Loucy (cell line): ENCODE results near the gene OTOP3.

Experiments used
- H2AFZ ChIP-seq: fragments of 200-600 bp; sonication (generic); 2 replicates; pipeline ENCODE4 v1.6.0; 2016; ENCODE audit warnings: antibody characterized with exemption, mild to moderate bottlenecking, low read length, moderate library complexity
- H3F3A ChIP-seq: fragments of 200-600 bp; 2 replicates; pipeline ENCODE4 v1.6.0; 2016; ENCODE audit warnings: antibody characterized with exemption, low read depth, mild to moderate bottlenecking
- H3K27me3 ChIP-seq: fragments of 200-600 bp; sonication (generic); 2 replicates; pipeline ENCODE4 v1.6.1; 2014; ENCODE audit warnings: low read length, mild to moderate bottlenecking; ENCODE audit not compliant: insufficient read depth, poor library complexity, severe bottlenecking
- H3K36me3 ChIP-seq: fragments of 200-600 bp; sonication (generic); 2 replicates; pipeline ENCODE4 v1.6.1; 2016; ENCODE audit warnings: low read length; ENCODE audit not compliant: insufficient read depth
- H3K4me1 ChIP-seq: fragments of 200-600 bp; sonication (generic); 2 replicates; pipeline ENCODE4 v1.5.1; 2014; ENCODE audit warnings: low read length, mild to moderate bottlenecking; ENCODE audit not compliant: insufficient read depth, poor library complexity, severe bottlenecking
- H3K4me2 ChIP-seq: fragments of 200-600 bp; sonication (generic); 2 replicates; pipeline ENCODE4 v1.6.0; 2014; ENCODE audit warnings: antibody characterized with exemption, low read length, low read depth, mild to moderate bottlenecking; ENCODE audit not compliant: poor library complexity, severe bottlenecking
- H3K4me3 ChIP-seq: fragments of 200-600 bp; sonication (generic); 2 replicates; pipeline ENCODE4 v1.5.1; 2014; ENCODE audit warnings: low read length, mild to moderate bottlenecking, mixed read lengths; ENCODE audit not compliant: poor library complexity, severe bottlenecking
- H3K79me2 ChIP-seq: fragments of 200-600 bp; sonication (generic); 2 replicates; pipeline ENCODE4 v1.6.1; 2014; ENCODE audit warnings: low read length; ENCODE audit not compliant: insufficient read depth
- H3K9ac ChIP-seq: fragments of 200-600 bp; sonication (generic); 2 replicates; pipeline ENCODE4 v1.6.0; 2014; ENCODE audit warnings: mild to moderate bottlenecking, low read depth, low read length, moderate library complexity; ENCODE audit not compliant: poor library complexity, severe bottlenecking
- H3K9me2 ChIP-seq: fragments of 200-600 bp; sonication (generic); replicated peaks from 2 replicates; pipeline ENCODE4 v1.6.1; 2016; ENCODE audit warnings: low read depth, low read length, mixed read lengths
- H3K9me3 ChIP-seq: fragments of 200-600 bp; sonication (generic); 2 replicates; pipeline ENCODE4 v1.6.1; 2014; ENCODE audit warnings: mild to moderate bottlenecking, antibody characterized with exemption, low read length, low read depth; ENCODE audit not compliant: insufficient read depth
- H4K20me1 ChIP-seq: fragments of 200-600 bp; sonication (generic); 2 replicates; pipeline ENCODE4 v1.6.0; 2014; ENCODE audit warnings: antibody characterized with exemption, low read length, mild to moderate bottlenecking; ENCODE audit not compliant: insufficient read depth, poor library complexity, severe bottlenecking
- CTCF ChIP-seq: fragments of 200-600 bp; sonication (generic); conservative IDR thresholded peaks from 2 replicates; pipeline ENCODE4 v1.5.1; 2014; ENCODE audit warnings: mild to moderate bottlenecking, antibody characterized with exemption, low read length
- EZH2phosphoT487 ChIP-seq: fragments of 200-600 bp; IDR thresholded peaks from 2 replicates; pipeline ENCODE4 v1.6.1; 2018; ENCODE audit warnings: antibody characterized with exemption, mild to moderate bottlenecking, moderate library complexity, borderline replicate concordance

The OTOP3 gene

GRCh38 chr17:74925242-74925641 is 10.5 kb upstream of the OTOP3 start:
- H3K4me1 ChIP-seq = no peaks in the 10 kb centered on the region
- H3K9me3 ChIP-seq = no peaks in the 10 kb centered on the region
- no peak for TF ChIP-seq CTCF
- no peak for TF ChIP-seq EZH2phosphoT487
- H3K36me3 ChIP-seq = no peaks in the 10 kb centered on the region
- no peaks in the 10 kb centered on the region for H4K20me1 ChIP-seq
- no peak overlapping the region for H3K9ac ChIP-seq
- no peaks in the 10 kb centered on the region for H3K27me3 ChIP-seq
- H3K4me2 ChIP-seq = no peak overlapping the region
- no peak overlapping the region for H3K4me3 ChIP-seq
- H3K79me2 ChIP-seq = no peaks in the 10 kb centered on the region
- H3K9me2 ChIP-seq = no peaks in the 10 kb centered on the region
- no peaks in the 10 kb centered on the region for H3F3A ChIP-seq
- H2AFZ ChIP-seq = no peak overlapping the region

DNA sequence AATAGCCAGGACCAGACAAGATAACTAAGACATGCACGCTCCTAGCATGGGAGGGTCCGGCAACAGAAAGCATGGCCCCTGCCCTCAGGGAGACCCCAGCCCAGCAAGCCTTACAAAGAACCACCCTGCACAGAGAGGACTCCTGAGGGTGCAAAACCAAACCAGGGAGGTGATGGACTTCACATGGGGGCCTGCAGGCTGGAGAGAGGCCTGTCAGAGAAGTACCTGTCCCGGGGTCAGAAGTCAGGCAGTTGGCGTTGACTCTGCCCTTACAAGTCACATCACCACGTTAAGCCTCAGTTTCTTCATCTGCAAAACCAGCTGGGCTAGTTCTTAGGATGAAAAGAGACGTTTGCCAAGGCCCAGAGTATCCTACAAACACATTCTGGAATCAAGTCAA is 6.9 kb upstream of the OTOP3 start:
- H3K79me2 ChIP-seq = no peaks in the 10 kb centered on the region
- H3K9ac ChIP-seq = no peak overlapping the region
- no peaks in the 10 kb centered on the region for H3K36me3 ChIP-seq
- no peak overlapping the region for H2AFZ ChIP-seq
- H3K27me3 ChIP-seq = no peaks in the 10 kb centered on the region
- H3K9me2 ChIP-seq = no peaks in the 10 kb centered on the region
- H3K4me1 ChIP-seq = no peaks in the 10 kb centered on the region
- H4K20me1 ChIP-seq = no peaks in the 10 kb centered on the region
- no peak overlapping the region for H3K4me3 ChIP-seq
- H3K9me3 ChIP-seq = no peaks in the 10 kb centered on the region
- TF ChIP-seq EZH2phosphoT487 (no peak), CTCF (no peak)
- no peaks in the 10 kb centered on the region for H3F3A ChIP-seq
- H3K4me2 ChIP-seq = no peak overlapping the region

DNA sequence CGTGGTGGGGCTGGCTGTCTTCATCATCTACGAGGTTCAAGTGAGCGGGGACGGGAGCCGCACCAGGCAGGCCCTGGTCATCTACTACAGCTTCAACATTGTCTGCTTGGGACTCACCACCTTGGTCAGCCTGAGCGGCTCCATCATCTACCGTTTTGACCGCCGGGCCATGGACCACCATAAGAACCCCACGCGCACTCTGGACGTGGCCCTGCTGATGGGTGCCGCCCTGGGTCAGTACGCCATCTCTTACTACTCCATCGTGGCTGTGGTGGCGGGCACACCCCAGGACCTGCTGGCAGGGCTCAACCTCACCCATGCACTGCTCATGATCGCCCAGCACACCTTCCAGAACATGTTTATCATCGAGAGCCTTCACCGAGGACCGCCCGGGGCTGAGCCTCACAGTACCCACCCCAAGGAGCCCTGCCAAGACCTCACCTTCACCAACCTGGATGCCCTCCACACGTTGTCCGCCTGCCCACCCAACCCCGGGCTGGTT is 5.1 kb upstream of the OTOP3 start:
- no peak overlapping the region for H3K4me2 ChIP-seq
- H3K9me3 ChIP-seq = no peaks in the 10 kb centered on the region
- no peak overlapping the region for H3K9ac ChIP-seq
- no peaks in the 10 kb centered on the region for H3K27me3 ChIP-seq
- TF ChIP-seq CTCF = no peak
- no peak for TF ChIP-seq EZH2phosphoT487
- H3F3A ChIP-seq = no peaks in the 10 kb centered on the region
- H3K4me3 ChIP-seq = no peak overlapping the region
- H2AFZ ChIP-seq = no peak overlapping the region
- H3K9me2 ChIP-seq = no peaks in the 10 kb centered on the region
- H3K4me1 ChIP-seq = no peaks in the 10 kb centered on the region
- no peaks in the 10 kb centered on the region for H3K79me2 ChIP-seq
- H4K20me1 ChIP-seq = no peaks in the 10 kb centered on the region
- H3K36me3 ChIP-seq = no peaks in the 10 kb centered on the region
